Upper lobe of right lung (tissue), 1 donor: Measurements from ENCODE around the gene OPN3. TPM values are rescaled to one million over a fixed set of nuclear protein-coding genes. Genes with fewer than 3 reads are reported as not detected.
"Not testable (repeated sequence)": the region's sequence is repeated elsewhere in the genome, so short reads cannot be mapped to it uniquely, and the experiment has no call there.

Experiments
- ATAC-seq: fragments of 200-7000 bp; cut with Tn5 transposase; one replicate; pipeline ENCODE4 v1.9.1; 2020; ENCODE audit warnings: mild to moderate bottlenecking, moderate library complexity
- DNase-seq: peaks from one replicate; pipeline ENCODE4 v3.0.0-alpha.2; 2020
- H3K27ac ChIP-seq: fragments of 200-600 bp; one replicate; pipeline ENCODE4 v1.8.0; 2022
- H3K27me3 ChIP-seq: fragments of 200-600 bp; one replicate; pipeline ENCODE4 v1.8.0; 2022; ENCODE audit warnings: mild to moderate bottlenecking
- H3K36me3 ChIP-seq: fragments of 200-600 bp; one replicate; pipeline ENCODE4 v1.8.0; 2022
- H3K4me1 ChIP-seq: fragments of 200-600 bp; one replicate; pipeline ENCODE4 v1.8.0; 2022
- H3K4me3 ChIP-seq: fragments of 200-600 bp; one replicate; pipeline ENCODE4 v1.8.0; 2022; ENCODE audit warnings: mild to moderate bottlenecking
- H3K9me3 ChIP-seq: fragments of 200-600 bp; one replicate; pipeline ENCODE4 v1.8.0; 2022
- intact Hi-C: fragments of 100-400 bp; cut with DNase I; formaldehyde crosslinking; loops from one replicate; pipeline ENCODE4 v1.11.0; 2022
- total RNA-seq: library from RNA; stranded (reverse); fragmentation: NEBNext Ultra II Directional; extraction: Animal tissue kit (Norgen Biotek cat#: 25700); gene quantifications from one replicate; pipeline ENCODE4 v1.2.1, GENCODE V29; 2021
- TF ChIP-seq, protein P1 (sequence below): fragments of 200-600 bp; IDR thresholded peaks from one replicate; pipeline ENCODE4 v1.8.0; 2022; ENCODE audit warnings: antibody characterized with exemption
- donor health status: DM: no; HTN: yes; CAD: no; lungs with severe emphysema.

OPN3 gene
- total RNA-seq, 1 donor from 2014 or later: 40.8 TPM

DNA sequence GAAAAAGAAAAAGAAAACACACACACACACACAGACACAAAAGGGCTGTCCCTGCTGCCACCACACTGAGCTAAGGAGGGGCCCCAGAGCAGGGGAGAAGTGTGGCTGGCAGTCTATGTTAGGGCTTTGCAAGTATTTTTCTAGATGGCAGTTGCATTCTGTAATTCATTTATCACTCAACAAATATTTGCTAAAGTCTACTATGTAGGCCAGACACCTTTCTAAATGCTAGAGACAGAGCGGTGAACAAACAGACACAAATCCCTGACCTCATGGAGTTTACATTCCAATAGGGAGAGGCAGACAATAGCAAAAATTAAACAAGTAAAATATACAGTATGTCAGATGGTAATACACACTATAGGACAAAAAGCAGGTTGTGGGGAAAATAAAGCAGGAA is 32.1 kb upstream of the OPN3 start:
- TF ChIP-seq, protein P1, sequence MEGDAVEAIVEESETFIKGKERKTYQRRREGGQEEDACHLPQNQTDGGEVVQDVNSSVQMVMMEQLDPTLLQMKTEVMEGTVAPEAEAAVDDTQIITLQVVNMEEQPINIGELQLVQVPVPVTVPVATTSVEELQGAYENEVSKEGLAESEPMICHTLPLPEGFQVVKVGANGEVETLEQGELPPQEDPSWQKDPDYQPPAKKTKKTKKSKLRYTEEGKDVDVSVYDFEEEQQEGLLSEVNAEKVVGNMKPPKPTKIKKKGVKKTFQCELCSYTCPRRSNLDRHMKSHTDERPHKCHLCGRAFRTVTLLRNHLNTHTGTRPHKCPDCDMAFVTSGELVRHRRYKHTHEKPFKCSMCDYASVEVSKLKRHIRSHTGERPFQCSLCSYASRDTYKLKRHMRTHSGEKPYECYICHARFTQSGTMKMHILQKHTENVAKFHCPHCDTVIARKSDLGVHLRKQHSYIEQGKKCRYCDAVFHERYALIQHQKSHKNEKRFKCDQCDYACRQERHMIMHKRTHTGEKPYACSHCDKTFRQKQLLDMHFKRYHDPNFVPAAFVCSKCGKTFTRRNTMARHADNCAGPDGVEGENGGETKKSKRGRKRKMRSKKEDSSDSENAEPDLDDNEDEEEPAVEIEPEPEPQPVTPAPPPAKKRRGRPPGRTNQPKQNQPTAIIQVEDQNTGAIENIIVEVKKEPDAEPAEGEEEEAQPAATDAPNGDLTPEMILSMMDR: no peak
- Histone ChIP-seq H3K27me3 (no peaks in the 10 kb centered on the region), H3K9me3 (no peaks in the 10 kb centered on the region), H3K4me3 (no peak overlapping the region), H3K4me1 (no peaks in the 10 kb centered on the region), H3K27ac (no peak overlapping the region), H3K36me3 (no peaks in the 10 kb centered on the region)
- intact Hi-C loops: no loop called here
- DNase-seq: no peak
- ATAC-seq: no peak

DNA sequence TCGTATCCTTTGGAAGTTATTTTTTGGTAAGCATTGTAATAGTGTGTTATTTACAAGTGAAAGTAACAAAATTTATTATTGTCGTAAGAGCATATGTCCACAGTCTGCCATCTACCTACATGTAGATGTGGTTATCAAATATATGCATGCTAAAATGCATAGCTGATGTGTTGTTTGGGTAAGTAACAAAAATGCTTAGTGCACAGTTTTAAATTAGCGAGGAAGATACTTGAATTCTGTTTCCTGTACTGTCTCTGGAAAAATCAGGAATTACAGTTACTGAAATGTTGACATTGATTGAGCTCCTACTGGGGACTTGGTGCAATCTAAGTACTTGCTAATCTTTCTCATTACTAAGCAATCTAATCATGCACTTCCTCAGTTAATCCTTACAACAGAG is 26.2 kb upstream of the OPN3 start:
- H3K36me3 ChIP-seq: no peaks in the 10 kb centered on the region
- H3K4me1 ChIP-seq: no peaks in the 10 kb centered on the region
- ATAC-seq (no peak), DNase-seq (no peak)
- no peak overlapping the region for H3K4me3 ChIP-seq
- no peaks in the 10 kb centered on the region for H3K9me3 ChIP-seq
- no peaks in the 10 kb centered on the region for H3K27me3 ChIP-seq
- TF ChIP-seq, protein P1: no peak
- intact Hi-C loops: no loop called here
- no peak overlapping the region for H3K27ac ChIP-seq

- Histone ChIP-seq H3K27ac (no peak overlapping the region), H3K4me3 (no peak overlapping the region), H3K4me1 (no peaks in the 10 kb centered on the region), H3K9me3 (no peaks in the 10 kb centered on the region), H3K27me3 (no peaks in the 10 kb centered on the region), H3K36me3 (no peaks in the 10 kb centered on the region)
- ATAC-seq (no peak), DNase-seq (no peak)
- intact Hi-C loops: no loop called here
- TF ChIP-seq, protein P1: no peak
Measured at GRCh38 chr1:241660424-241660972, 20.3 kb upstream of the OPN3 start.

- H3K27ac ChIP-seq, H3K36me3 ChIP-seq, H3K27me3 ChIP-seq, DNase-seq, H3K4me1 ChIP-seq, H3K9me3 ChIP-seq, ATAC-seq, intact Hi-C loops, H3K4me3 ChIP-seq: not testable (repeated sequence)
Measured at GRCh38 chr1:241659016-241659415, 18.8 kb upstream of the OPN3 start.

DNA sequence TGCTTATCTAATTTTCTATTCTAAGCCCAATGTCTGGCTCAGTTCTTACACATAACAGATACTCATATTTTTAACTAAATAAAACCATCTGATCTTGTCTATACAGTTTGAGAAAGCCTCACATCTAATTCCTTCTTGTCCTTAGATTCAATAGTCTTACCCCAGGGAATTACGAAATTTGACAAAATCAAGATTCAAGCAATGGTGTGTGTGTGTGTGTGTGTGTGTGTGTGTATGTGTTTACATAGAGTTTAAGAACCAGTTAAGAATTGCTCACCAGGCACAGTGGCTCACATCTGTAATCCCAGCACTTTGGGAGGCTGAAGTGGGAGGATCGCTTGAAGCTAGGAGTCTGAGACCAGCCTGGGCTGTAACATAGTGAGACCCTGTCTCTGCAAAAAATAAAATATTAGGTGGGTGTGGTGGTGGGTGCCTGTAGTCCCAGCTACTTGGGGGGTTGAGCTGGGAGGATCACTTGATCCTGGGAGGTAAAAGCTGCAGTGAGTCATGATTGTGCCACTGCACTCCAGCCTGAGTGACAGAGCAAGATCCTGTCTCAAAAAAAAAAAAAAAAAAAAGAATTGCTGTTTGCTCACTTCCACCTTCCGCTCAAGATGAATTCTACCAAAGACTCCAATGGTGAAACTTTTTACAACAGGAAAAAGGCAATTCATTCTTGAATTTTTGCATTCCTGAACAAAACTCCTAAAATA is 18.1 kb upstream of the OPN3 start:
- ATAC-seq (no peak), DNase-seq (no peak)
- TF ChIP-seq, protein P1: no peak
- intact Hi-C loops: no loop called here
- no peaks in the 10 kb centered on the region for H3K4me1 ChIP-seq
- H3K4me3 ChIP-seq: no peak overlapping the region
- no peaks in the 10 kb centered on the region for H3K27me3 ChIP-seq
- H3K36me3 ChIP-seq: no peaks in the 10 kb centered on the region
- H3K9me3 ChIP-seq: no peaks in the 10 kb centered on the region
- H3K27ac ChIP-seq: no peak overlapping the region

- Histone ChIP-seq H3K4me1 (no peaks in the 10 kb centered on the region), H3K36me3 (no peaks in the 10 kb centered on the region), H3K9me3 (no peaks in the 10 kb centered on the region), H3K4me3 (no peak overlapping the region), H3K27ac (no peak overlapping the region), H3K27me3 (no peaks in the 10 kb centered on the region)
- ATAC-seq (no peak), DNase-seq (no peak)
- TF ChIP-seq, protein P1: no peak
- intact Hi-C loops: no loop called here
Measured at GRCh38 chr1:241654641-241655040, 14.5 kb upstream of the OPN3 start.
